Measurements from ENCODE around the gene AP3M1.
A peak's percentile ranks its signal among the peaks of the same experiment; 100 is the strongest.

AP3M1 gene

DNA sequence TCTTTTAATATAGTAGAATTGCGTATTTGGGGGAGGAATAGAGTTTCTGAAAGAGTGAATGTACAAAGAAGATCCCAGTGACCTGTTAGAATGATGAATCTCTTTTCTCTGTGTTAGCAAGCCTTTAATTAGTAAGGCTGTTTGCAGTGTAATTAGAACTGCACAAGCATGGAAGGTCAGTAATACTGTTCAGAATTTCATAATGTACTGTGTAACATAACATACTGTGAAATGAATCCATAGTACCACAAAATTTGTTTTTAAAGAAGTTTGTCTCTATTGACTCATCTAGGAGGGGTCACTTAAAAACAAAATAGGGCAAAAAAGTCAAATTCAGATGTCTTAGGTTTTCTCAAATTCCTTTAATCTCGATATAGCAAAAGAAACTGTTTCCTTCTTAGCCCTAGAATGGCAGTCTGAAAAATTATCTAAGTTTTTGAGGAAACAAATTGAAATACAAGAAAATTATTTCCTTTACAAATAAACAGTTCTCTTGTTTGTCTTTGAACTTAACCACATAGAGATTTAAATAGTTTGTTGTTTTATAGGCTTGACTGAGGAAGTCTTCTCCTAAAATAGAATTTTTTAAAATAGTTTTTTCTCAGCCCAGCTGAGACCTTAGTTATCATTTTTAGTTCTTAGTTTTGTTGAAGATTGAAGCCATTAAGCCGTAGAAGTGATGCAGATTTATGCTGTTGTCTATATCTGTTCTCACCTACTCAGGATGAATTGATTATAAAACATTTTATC lies 12.9 kb upstream of the AP3M1 start:
- H3K4me3 ChIP-seq (replicated peaks; ENCODE audit: low read depth, low read length), result no peak overlapping the region
- DNase-seq (ENCODE audit: low read depth), result no peak
- TF ChIP-seq, protein P1, sequence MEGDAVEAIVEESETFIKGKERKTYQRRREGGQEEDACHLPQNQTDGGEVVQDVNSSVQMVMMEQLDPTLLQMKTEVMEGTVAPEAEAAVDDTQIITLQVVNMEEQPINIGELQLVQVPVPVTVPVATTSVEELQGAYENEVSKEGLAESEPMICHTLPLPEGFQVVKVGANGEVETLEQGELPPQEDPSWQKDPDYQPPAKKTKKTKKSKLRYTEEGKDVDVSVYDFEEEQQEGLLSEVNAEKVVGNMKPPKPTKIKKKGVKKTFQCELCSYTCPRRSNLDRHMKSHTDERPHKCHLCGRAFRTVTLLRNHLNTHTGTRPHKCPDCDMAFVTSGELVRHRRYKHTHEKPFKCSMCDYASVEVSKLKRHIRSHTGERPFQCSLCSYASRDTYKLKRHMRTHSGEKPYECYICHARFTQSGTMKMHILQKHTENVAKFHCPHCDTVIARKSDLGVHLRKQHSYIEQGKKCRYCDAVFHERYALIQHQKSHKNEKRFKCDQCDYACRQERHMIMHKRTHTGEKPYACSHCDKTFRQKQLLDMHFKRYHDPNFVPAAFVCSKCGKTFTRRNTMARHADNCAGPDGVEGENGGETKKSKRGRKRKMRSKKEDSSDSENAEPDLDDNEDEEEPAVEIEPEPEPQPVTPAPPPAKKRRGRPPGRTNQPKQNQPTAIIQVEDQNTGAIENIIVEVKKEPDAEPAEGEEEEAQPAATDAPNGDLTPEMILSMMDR (IDR thresholded peaks at IDR 0.05; ENCODE audit: low read length, missing control alignments), result no peak

DNA sequence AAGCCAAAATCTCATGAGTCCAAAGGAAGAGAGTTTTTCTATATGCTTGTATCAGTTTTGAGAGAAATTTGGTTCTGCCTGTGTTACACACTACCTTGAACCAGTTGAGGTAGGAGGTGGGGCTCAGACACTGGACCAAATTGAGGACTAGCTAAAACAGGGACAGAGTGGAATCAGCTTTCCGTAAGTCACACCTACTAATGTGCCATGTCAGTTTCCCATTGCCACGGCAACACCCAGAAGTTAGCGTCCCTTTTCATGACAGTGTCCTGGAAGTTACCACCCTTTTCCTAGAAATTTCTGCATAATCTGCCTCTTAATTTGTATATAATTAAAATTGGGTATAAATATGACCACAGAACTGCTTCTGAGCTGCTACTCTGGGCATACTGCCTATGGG lies 9.4 kb upstream of the AP3M1 start:
- TF ChIP-seq, protein P1 (IDR thresholded peaks at IDR 0.05; ENCODE audit: low read length, missing control alignments), result no peak
- H3K4me3 ChIP-seq (replicated peaks; ENCODE audit: low read depth, low read length), result no peak overlapping the region
- no peak for DNase-seq (ENCODE audit: low read depth)

DNA sequence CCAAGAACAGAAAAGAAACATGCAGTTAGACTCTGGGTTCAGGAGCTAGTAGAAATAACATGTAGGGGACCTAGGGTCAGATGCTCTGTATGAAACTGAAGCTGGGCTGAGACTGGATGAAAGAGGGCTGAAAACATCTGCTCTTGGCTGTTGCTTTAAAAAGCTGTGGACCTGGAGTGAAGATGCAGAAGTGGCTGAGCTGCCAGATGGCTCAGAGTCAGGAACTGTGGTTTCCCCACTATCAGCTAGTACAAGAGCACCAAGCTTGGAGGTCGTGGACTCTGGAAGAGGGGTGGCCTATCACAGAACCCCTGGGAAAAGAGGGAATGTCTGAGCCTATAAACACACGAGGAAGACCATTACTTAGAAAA lies 6.3 kb upstream of the AP3M1 start:
- H3K4me3 ChIP-seq (replicated peaks; ENCODE audit: low read depth, low read length), result no peak overlapping the region
- DNase-seq (ENCODE audit: low read depth), result peak; percentile 66
- TF ChIP-seq, protein P1 (IDR thresholded peaks at IDR 0.05; ENCODE audit: low read length, missing control alignments), result no peak

DNA sequence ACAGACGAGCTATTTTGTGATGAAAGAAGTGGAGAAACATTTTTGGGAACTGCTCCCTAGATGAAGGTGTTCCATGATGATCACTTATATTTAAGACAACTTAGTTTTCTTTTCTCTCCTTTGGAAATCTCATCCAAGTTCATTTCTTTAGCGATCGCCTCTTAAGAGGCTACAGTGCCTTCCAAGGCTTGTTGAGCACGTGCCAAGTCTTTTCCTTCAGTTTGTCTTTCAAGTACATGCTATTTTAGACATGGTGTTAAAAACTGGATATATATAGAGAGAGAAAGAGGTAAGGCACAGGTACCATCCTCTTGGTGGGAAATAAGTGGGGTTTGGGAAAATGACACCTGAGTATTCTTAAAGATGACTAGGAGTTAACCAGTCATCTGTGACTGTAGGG lies 3.0 kb upstream of the AP3M1 start:
- TF ChIP-seq, protein P1 (IDR thresholded peaks at IDR 0.05; ENCODE audit: low read length, missing control alignments), result no peak
- no peak overlapping the region for H3K4me3 ChIP-seq (replicated peaks; ENCODE audit: low read depth, low read length)
- no peak for DNase-seq (ENCODE audit: low read depth)

DNA sequence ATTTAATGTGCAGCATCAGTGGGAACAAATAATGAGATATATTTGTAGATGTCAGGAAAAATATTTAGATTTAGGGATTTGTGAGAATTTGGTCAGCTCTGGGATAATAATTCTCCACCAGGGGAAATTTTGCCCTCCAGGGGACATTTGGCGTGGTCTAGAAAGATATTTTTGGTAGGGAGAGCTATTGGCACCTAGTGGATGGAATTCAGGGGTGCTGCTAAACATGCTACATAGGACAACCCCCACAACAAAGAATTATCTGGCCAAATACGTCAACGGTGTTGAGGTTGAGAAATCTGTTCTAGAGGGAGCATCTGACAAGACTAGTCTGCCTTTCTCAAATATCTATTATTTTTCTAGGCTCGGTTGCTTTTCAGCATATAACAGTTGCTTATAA lies 2.5 kb upstream of the AP3M1 start:
- H3K4me3 ChIP-seq (replicated peaks; ENCODE audit: low read depth, low read length), result no peak overlapping the region
- TF ChIP-seq, protein P1 (IDR thresholded peaks at IDR 0.05; ENCODE audit: low read length, missing control alignments), result peak; percentile 48
- peak; percentile 83 for DNase-seq (ENCODE audit: low read depth)

DNA sequence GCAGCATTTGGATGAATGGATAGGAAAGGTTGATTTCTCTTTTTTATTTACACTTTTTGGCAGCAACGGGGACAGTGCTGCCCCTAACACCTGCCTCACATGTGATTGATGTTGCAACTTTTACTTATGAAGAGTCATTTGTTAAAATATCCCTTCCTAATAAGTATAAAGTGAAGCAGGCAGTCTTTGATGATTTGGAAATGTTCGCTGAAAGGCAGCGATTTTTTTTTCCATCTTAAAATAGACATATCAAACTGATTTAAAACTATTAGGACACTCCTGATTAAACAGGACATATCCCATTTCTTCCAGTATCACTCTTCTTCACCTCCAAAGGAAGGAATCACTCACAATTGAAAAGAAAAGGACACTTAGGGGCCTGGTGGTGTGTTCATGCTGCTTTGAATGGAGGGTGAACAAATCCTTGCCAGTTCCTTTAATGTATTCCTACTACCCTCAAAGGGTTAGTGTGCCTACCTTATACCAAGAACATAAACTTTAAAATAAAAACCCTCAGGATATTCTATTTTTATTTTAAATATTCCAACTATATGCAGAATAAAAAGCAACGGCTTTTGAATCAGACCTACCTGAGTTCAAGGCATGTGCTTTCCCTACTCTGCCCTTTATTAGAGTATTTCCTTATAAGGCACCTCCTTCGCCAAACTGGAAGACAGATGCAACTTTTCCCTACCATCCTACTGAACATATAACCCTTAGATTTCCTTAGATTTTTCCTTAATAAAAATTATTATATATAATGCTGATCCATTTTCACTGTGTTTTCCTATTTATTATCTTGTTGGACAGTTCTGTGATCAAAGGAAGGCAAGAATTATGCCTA lies 1.5 kb upstream of the AP3M1 start:
- TF ChIP-seq, protein P1 (IDR thresholded peaks at IDR 0.05; ENCODE audit: low read length, missing control alignments), result no peak
- no peak for DNase-seq (ENCODE audit: low read depth)
- H3K4me3 ChIP-seq (replicated peaks; ENCODE audit: low read depth, low read length), result peak overlapping the region; percentile 95

Data from fibroblast of pulmonary artery (primary cell).